ENCODE measurements around the gene GGT5.

DNA sequence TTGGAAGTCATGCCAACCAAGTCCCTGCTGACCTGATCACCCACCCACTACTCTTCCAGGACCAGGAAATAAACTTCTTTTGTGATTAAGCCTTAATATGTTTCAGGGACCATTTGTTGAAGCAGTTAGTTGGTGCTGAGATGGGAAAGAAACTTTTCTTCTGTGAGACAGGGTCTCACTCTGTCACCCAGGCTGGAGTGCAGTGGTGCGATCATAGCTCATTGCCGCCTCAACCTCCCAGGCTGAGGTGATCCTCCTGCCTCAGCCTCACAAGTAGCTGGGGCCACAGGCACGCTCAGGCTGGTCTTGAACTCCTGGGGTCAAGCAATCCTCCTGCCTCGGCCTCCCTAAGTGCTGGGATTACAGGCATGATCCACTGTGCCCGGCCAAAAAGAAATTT lies 53.0 kb downstream of the GGT5 start:
- TF ChIP-seq, protein P1, sequence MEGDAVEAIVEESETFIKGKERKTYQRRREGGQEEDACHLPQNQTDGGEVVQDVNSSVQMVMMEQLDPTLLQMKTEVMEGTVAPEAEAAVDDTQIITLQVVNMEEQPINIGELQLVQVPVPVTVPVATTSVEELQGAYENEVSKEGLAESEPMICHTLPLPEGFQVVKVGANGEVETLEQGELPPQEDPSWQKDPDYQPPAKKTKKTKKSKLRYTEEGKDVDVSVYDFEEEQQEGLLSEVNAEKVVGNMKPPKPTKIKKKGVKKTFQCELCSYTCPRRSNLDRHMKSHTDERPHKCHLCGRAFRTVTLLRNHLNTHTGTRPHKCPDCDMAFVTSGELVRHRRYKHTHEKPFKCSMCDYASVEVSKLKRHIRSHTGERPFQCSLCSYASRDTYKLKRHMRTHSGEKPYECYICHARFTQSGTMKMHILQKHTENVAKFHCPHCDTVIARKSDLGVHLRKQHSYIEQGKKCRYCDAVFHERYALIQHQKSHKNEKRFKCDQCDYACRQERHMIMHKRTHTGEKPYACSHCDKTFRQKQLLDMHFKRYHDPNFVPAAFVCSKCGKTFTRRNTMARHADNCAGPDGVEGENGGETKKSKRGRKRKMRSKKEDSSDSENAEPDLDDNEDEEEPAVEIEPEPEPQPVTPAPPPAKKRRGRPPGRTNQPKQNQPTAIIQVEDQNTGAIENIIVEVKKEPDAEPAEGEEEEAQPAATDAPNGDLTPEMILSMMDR (IDR thresholded peaks at IDR 0.05 in 8 of 11, conservative IDR thresholded peaks at IDR 0.05 in 3 of 11): no peak
- TF ChIP-seq POLR2AphosphoS5 (IDR thresholded peaks at IDR 0.05): no peak

All from spleen (tissue), 7 donors.